HUES48 (cell line): Measurements from ENCODE around the gene MYO5C.
A peak's percentile ranks its signal among the peaks of the same experiment; 100 is the strongest.

Source experiments
- H3K27ac ChIP-seq: one replicate; pipeline ENCODE4 v1.7.0; 2013; ENCODE audit warnings: low read depth, low read length, inconsistent platforms
- H3K27me3 ChIP-seq: 2 replicates; pipeline ENCODE4 v1.6.1; 2013; ENCODE audit warnings: mild to moderate bottlenecking, low read length; ENCODE audit not compliant: control insufficient read depth, insufficient read depth
- H3K36me3 ChIP-seq: 2 replicates; pipeline ENCODE4 v1.6.1; 2013; ENCODE audit warnings: low read length; ENCODE audit not compliant: control insufficient read depth, insufficient read depth
- H3K4me1 ChIP-seq: 2 replicates; pipeline ENCODE4 v1.6.1; 2013; ENCODE audit warnings: mild to moderate bottlenecking, low read length; ENCODE audit not compliant: control insufficient read depth, insufficient read depth
- H3K4me3 ChIP-seq: 2 replicates; pipeline ENCODE4 v1.5.1; 2013; ENCODE audit warnings: mild to moderate bottlenecking, low read depth, low read length
- H3K9ac ChIP-seq: 2 replicates; pipeline ENCODE4 v1.6.1; 2013; ENCODE audit warnings: mild to moderate bottlenecking, low read depth, low read length, moderate library complexity
- H3K9me3 ChIP-seq: 2 replicates; pipeline ENCODE4 v1.6.1; 2013; ENCODE audit warnings: low read length; ENCODE audit not compliant: control insufficient read depth, insufficient read depth

MYO5C gene

DNA sequence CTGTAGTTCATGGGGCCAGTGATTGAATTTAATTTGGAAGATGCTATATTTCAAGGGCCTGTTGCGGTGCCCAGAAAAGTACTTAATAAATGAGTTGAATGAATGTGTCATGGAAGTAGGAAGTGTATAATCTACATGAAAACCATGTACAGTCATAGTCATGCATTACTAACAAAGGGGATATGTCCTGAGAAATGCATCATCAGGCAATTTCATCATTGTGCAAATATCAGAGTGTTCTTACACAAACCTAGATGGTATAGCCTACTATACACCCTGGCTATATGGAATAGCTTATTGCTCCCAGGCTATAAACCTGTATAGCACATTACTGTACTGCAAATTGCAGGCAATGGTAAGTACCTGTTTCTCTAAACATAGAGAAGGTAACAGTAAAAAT lies 10.7 kb upstream of the MYO5C start:
- no peaks in the 10 kb centered on the region for H3K27me3 ChIP-seq
- H3K36me3 ChIP-seq = no peaks in the 10 kb centered on the region
- H3K9me3 ChIP-seq = no peaks in the 10 kb centered on the region
- no peak overlapping the region for H3K27ac ChIP-seq
- H3K9ac ChIP-seq = no peak overlapping the region
- no peak overlapping the region for H3K4me3 ChIP-seq
- H3K4me1 ChIP-seq = peaks cover 10% of the 10 kb centered on the region; the same call in 1 of the 2 replicates

DNA sequence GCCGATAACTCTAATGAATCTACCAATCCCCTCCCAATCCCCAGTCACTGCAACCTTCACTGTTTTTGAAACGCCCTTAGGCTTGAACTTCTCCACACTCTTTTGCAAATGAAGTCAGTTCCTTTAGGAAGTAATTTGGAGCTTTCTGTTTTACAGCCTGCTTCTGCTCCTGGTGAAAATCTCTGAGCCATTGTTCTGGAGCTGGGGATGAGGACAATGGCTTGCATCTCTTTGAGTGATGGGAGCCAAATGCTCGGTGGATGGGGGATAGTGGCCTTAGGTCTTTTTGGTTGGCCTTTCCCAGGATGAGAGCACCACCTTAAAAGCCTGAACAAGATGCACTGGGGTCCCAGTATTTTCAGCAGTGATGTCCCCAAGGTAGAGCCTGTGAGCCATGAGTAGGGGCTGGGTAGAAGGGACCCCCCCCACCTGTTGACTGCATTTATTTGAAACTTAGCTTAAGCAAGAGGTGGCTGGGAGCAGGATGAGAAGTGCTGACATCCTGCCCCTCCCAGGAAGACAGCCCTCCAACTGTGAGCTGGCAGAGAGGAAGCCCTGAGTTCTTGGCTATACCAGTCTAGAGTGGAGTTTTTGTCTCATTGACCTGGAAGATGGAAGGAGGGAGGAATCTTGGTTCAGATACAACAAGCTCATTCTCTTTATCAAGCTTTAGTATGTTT lies 7.6 kb upstream of the MYO5C start:
- no peak overlapping the region for H3K27ac ChIP-seq
- no peaks in the 10 kb centered on the region for H3K9me3 ChIP-seq
- no peak overlapping the region for H3K4me3 ChIP-seq

DNA sequence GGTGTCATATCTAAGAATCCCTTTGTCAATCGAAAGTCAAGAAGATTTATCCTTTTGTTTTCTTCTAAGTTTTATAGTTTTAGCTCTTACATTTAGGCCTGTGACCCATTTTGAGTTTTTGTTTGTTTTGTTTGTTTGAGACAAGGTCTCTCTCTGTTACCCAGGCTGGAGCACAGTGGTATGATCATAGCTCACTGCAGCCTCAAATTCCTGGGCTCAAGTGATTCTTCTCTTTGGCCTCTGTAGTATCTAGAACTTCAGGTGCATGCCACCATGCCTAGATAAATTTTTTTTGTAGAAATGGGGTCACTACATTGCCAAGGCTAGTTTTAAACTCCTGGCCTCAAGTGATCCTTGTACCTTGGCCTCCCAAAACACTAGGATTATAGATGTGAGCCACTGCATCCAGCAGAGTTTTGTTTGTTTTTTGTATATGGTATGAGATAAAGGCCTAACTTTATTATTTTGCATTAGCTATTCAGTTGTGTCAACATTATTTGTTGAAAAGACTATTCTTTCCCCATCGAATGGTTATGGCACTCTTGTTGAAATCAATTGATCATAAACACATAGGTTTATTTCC lies 5.8 kb upstream of the MYO5C start:
- Histone ChIP-seq H3K36me3 (no peaks in the 10 kb centered on the region), H3K4me1 (peaks cover 10% of the 10 kb centered on the region; the same call in 1 of the 2 replicates), H3K9me3 (no peaks in the 10 kb centered on the region), H3K9ac (no peak overlapping the region), H3K27me3 (no peaks in the 10 kb centered on the region), H3K4me3 (no peak overlapping the region), H3K27ac (no peak overlapping the region)

More for the DNA sequence above, 7.6 kb upstream of the MYO5C start:
- H3K9ac ChIP-seq = no peak overlapping the region
- no peaks in the 10 kb centered on the region for H3K27me3 ChIP-seq
- no peaks in the 10 kb centered on the region for H3K36me3 ChIP-seq
- H3K4me1 ChIP-seq = peaks cover 10% of the 10 kb centered on the region; the same call in 1 of the 2 replicates

DNA sequence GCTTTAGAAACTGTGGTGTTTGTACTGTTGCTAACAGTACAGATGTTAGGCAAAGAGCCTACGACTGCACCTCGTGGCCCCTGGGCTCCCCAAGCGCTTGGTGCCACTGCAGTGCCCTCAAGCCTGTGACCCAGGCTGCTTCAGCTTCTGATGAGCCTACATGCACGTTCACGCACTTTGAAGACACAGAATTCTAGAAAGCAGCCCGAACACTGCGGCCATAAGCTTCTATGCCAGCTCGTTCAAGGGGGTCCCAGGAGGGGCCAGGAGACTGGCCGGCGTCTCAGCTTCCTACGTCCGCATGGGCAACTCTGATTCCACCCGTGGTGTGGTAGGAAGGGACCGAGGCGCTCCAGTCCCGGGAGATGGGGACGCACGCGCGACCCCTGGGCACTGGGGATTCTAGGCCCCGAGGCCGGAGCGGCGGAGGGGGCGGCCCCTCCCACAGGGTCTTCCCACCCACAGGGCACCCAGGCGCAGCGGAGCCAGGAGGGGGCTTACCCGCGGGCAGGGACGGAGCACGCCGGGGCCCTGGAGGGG lies 653 bp downstream of the MYO5C start:
- peaks cover 10% of the 10 kb centered on the region for H3K4me1 ChIP-seq
- H3K36me3 ChIP-seq = peaks cover 13% of the 10 kb centered on the region
- peak overlapping the region; percentile 70 for H3K4me3 ChIP-seq
- H3K9ac ChIP-seq = peak overlapping the region; percentile 11; the same call in 1 of the 2 replicates
- no peaks in the 10 kb centered on the region for H3K27me3 ChIP-seq
- no peaks in the 10 kb centered on the region for H3K9me3 ChIP-seq
- no peak overlapping the region for H3K27ac ChIP-seq

DNA sequence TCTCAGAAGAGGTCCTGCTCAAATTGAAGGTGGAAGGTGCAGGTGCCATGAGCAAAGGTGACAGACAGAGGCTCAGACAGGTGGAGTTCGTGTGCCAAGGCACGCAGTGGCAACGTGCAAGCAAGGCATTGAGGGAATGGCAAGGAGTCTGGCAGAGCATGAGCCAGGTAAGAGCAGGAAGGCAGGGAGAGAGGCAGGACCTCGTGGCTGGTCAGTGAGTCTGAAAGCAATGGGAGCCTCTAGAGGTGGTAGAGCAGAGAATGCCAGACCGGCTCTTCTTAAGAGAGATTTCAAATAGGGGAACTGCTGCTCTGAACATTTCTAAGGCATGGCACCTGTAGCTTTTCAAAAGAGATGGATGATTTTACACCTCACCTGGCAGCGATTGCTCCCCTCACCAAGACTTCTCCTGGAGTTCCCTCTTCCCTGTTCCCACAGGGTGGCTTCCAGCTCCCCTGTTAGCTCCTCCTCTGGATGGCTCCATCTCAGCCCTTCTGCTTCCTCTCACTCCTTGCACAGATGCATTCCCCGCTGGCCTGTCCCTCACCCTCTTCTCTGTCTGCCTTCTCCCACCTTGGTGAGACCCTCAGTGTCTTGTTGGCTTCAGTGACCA lies 2.7 kb downstream of the MYO5C start:
- H3K27me3 ChIP-seq = no peaks in the 10 kb centered on the region
- H3K27ac ChIP-seq = no peak overlapping the region
- H3K9ac ChIP-seq = no peak overlapping the region
- H3K36me3 ChIP-seq = peaks cover 13% of the 10 kb centered on the region
- peaks cover 17% of the 10 kb centered on the region for H3K4me1 ChIP-seq
- no peaks in the 10 kb centered on the region for H3K9me3 ChIP-seq
- no peak overlapping the region for H3K4me3 ChIP-seq

DNA sequence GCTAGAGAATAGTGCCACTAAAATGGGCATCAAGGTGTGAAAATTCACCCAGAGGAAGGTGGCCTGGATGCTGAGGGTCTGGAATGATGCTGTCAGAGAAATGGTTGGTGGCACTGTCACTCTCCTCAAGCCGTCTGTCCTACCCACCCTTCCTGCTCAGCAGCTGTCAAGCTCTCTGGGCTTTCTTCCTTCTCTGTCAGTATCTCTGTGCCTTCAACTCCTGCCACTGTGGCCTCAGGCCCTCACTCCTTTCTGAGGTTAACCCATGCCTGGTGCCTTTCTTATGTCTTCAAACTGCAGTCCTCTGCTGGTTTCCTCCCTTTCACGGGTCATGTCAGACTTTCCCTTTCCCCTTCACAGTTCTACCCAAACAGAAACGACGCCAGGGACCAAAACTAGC lies 4.4 kb downstream of the MYO5C start:
- Histone ChIP-seq H3K4me1 (peaks cover 17% of the 10 kb centered on the region), H3K4me3 (no peak overlapping the region), H3K27me3 (no peaks in the 10 kb centered on the region), H3K36me3 (peaks cover 13% of the 10 kb centered on the region), H3K9ac (no peak overlapping the region), H3K9me3 (peaks cover 3% of the 10 kb centered on the region; the same call in 1 of the 2 replicates), H3K27ac (no peak overlapping the region)

DNA sequence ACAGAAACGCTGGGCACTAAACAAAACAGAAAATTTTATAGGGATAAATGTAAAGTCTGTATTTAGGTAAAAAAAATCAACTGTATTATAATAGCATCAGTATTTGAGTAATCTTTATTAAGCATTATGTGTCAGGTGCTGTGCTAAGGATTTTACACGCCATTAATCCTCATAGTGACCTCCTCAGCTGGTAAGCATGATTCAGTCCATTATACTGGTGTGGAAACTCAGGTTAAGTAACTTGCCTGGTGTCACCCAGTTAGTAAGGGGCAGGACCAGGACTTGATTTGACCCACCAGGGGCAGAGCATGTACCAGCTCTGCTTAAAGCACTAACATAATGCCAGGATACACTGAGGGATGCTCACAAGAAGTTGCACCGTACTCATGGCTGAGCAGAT lies 4.8 kb downstream of the MYO5C start:
- Histone ChIP-seq H3K27ac (no peak overlapping the region), H3K4me1 (peaks cover 14% of the 10 kb centered on the region), H3K9me3 (peaks cover 3% of the 10 kb centered on the region; the same call in 1 of the 2 replicates), H3K4me3 (no peak overlapping the region), H3K27me3 (no peaks in the 10 kb centered on the region), H3K36me3 (peaks cover 13% of the 10 kb centered on the region), H3K9ac (no peak overlapping the region)

DNA sequence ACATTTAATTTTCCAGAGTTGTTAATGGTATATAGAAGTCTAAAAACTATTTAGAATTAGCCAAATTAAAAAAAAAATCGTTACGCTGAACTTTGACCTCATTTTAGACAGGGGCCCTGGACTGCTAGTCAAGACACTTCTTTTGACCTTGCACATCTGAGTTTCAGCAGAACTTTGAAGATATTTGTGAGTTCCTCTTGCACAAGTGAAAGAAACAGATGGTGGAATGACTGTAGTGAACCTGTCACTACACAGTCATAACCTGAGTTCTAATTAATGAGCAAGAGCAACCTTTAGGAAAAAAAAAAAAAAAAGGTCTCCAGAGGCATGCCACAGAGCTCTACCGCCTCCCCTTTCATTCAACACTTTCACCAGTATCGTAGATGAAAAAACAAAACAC lies 5.3 kb downstream of the MYO5C start:
- Histone ChIP-seq H3K9ac (no peak overlapping the region), H3K36me3 (peaks cover 13% of the 10 kb centered on the region), H3K4me3 (no peak overlapping the region), H3K9me3 (peaks cover 3% of the 10 kb centered on the region; the same call in 1 of the 2 replicates), H3K4me1 (peaks cover 14% of the 10 kb centered on the region), H3K27ac (no peak overlapping the region), H3K27me3 (no peaks in the 10 kb centered on the region)

DNA sequence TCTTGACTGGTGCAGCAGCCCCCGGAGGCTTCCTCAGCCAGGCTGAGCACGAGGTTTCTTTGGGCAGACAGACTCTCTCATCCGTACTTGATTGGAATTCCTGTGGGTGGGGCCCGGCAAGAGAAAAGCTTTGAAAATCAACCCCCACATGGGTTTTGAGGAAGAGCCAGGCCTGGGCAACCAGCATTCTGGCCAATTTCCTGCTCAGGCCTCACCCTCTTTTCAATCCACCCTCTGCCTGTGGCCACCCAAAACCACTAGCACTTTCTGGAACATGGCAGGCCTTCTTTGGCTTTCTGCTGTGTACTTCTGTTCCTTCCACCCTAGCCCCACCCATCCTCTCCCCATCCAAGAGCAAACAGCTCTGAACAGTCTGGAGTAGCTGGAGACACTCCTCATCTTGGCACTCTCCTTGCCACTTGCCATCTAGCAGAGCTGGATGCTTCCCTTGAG lies 5.9 kb downstream of the MYO5C start:
- no peak overlapping the region for H3K4me3 ChIP-seq
- no peak overlapping the region for H3K9ac ChIP-seq
- H3K9me3 ChIP-seq = peaks cover 3% of the 10 kb centered on the region; the same call in 1 of the 2 replicates
- H3K27ac ChIP-seq = no peak overlapping the region
- no peaks in the 10 kb centered on the region for H3K27me3 ChIP-seq
- H3K36me3 ChIP-seq = peaks cover 13% of the 10 kb centered on the region
- H3K4me1 ChIP-seq = peaks cover 11% of the 10 kb centered on the region

DNA sequence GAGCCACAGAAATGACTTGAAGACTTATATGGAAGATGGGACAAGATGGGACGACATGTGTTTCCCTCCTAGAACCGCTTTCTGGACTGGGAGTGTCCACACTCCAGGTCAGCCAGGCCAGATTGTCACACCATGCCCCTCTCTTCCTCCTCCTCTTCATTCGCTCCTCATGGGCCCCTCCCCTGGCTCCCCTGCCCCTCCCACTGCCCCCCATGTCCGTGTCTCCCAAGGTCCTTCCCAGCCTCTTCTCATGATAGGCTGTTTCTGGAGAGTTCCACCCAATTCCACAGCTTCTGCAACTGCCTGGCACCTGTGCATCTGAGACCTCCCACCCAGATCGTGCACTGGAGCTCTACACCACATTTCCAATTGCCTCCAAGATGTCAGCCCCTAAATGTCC lies 6.6 kb downstream of the MYO5C start:
- Histone ChIP-seq H3K36me3 (peaks cover 12% of the 10 kb centered on the region), H3K27ac (no peak overlapping the region), H3K9me3 (peaks cover 3% of the 10 kb centered on the region; the same call in 1 of the 2 replicates), H3K27me3 (no peaks in the 10 kb centered on the region), H3K4me1 (peaks cover 9% of the 10 kb centered on the region), H3K9ac (no peak overlapping the region), H3K4me3 (no peak overlapping the region)
